ENCODE measurements around the gene SLC8A3. TPM values are rescaled to one million over a fixed set of nuclear protein-coding genes. Genes with fewer than 3 reads are reported as not detected.
"Not testable (repeated sequence)": the region's sequence is repeated elsewhere in the genome, so short reads cannot be mapped to it uniquely, and the experiment has no call there.

The SLC8A3 gene
- under 1 TPM; 0.15 to 0.21 (median 0.16) TPM for total RNA-seq

- H3K36me3 Mint-ChIP-seq (ENCODE audit: insufficient read depth), result no peaks in the 10 kb centered on the region
- ATAC-seq, result peak; percentile 42 to 49
- peak within 1 kb of the TSS; percentile 66 for H3K4me3 Mint-ChIP-seq
- H3K27me3 Mint-ChIP-seq (ENCODE audit: low read depth), result peaks cover 62% of the 10 kb centered on the region
- peaks cover 18% of the 10 kb centered on the region for H3K4me1 Mint-ChIP-seq (ENCODE audit: low read depth)
- no peak for DNase-seq
- no peaks in the 10 kb centered on the region for H3K9me3 Mint-ChIP-seq
These were observed at the start of gene SLC8A3 for GRCh38 chr14:70188659-70189455. Gene SLC8A3 (minus strand): TSS chr14:70188951. CDS start chr14:70168422, 20,529 bp downstream.

GRCh38 chr14:70237710-70238109 is 49.0 kb upstream of the SLC8A3 start:
- H3K4me3 Mint-ChIP-seq, result no peak overlapping the region
- peaks cover 31% of the 10 kb centered on the region for H3K27me3 Mint-ChIP-seq (ENCODE audit: low read depth)
- ATAC-seq, result no peak
- no peak for DNase-seq
- H3K36me3 Mint-ChIP-seq (ENCODE audit: insufficient read depth), result no peaks in the 10 kb centered on the region
- H3K9me3 Mint-ChIP-seq, result no peaks in the 10 kb centered on the region
- H3K4me1 Mint-ChIP-seq (ENCODE audit: low read depth), result no peaks in the 10 kb centered on the region

- Mint-ChIP-seq H3K36me3 (ENCODE audit: insufficient read depth) (no peaks in the 10 kb centered on the region), H3K9me3 (no peaks in the 10 kb centered on the region), H3K4me3 (no peak overlapping the region), H3K4me1 (ENCODE audit: low read depth) (no peaks in the 10 kb centered on the region), H3K27me3 (ENCODE audit: low read depth) (peaks cover 30% of the 10 kb centered on the region)
- ATAC-seq (peak in 1 of 2 donors; percentile 10), DNase-seq (no peak)
These were observed 45.6 kb upstream of the SLC8A3 start for GRCh38 chr14:70234066-70234950.

- peaks cover 26% of the 10 kb centered on the region for H3K27me3 Mint-ChIP-seq (ENCODE audit: low read depth)
- not testable (repeated sequence) for H3K36me3 Mint-ChIP-seq (ENCODE audit: insufficient read depth); ATAC-seq; DNase-seq; H3K4me3 Mint-ChIP-seq; H3K4me1 Mint-ChIP-seq (ENCODE audit: low read depth); H3K9me3 Mint-ChIP-seq
These were observed 43.2 kb upstream of the SLC8A3 start for GRCh38 chr14:70231756-70232544.

GRCh38 chr14:70229877-70230640 is 41.3 kb upstream of the SLC8A3 start:
- not testable (repeated sequence) for H3K36me3 Mint-ChIP-seq (ENCODE audit: insufficient read depth); H3K9me3 Mint-ChIP-seq; H3K4me1 Mint-ChIP-seq (ENCODE audit: low read depth); ATAC-seq; H3K4me3 Mint-ChIP-seq; DNase-seq
- H3K27me3 Mint-ChIP-seq (ENCODE audit: low read depth), result peaks cover 28% of the 10 kb centered on the region

GRCh38 chr14:70213721-70214282 is 25.1 kb upstream of the SLC8A3 start:
- Mint-ChIP-seq H3K4me3 (no peak overlapping the region), H3K36me3 (ENCODE audit: insufficient read depth) (no peaks in the 10 kb centered on the region), H3K27me3 (ENCODE audit: low read depth) (peaks cover 16% of the 10 kb centered on the region), H3K4me1 (ENCODE audit: low read depth) (no peaks in the 10 kb centered on the region), H3K9me3 (no peaks in the 10 kb centered on the region)
- no peak for DNase-seq
- ATAC-seq, result no peak

- no peaks in the 10 kb centered on the region for H3K4me1 Mint-ChIP-seq (ENCODE audit: low read depth)
- no peak for DNase-seq
- no peak overlapping the region for H3K4me3 Mint-ChIP-seq
- H3K27me3 Mint-ChIP-seq (ENCODE audit: low read depth), result peaks cover 15% of the 10 kb centered on the region
- H3K9me3 Mint-ChIP-seq, result no peaks in the 10 kb centered on the region
- no peaks in the 10 kb centered on the region for H3K36me3 Mint-ChIP-seq (ENCODE audit: insufficient read depth)
- ATAC-seq, result no peak
These were observed 24.0 kb upstream of the SLC8A3 start for GRCh38 chr14:70212752-70213151.

GRCh38 chr14:70208380-70208779 is 19.6 kb upstream of the SLC8A3 start:
- ATAC-seq (no peak), DNase-seq (no peak)
- H3K4me1 Mint-ChIP-seq (ENCODE audit: low read depth), result no peaks in the 10 kb centered on the region
- no peak overlapping the region for H3K4me3 Mint-ChIP-seq
- peaks cover 25% of the 10 kb centered on the region for H3K27me3 Mint-ChIP-seq (ENCODE audit: low read depth)
- no peaks in the 10 kb centered on the region for H3K36me3 Mint-ChIP-seq (ENCODE audit: insufficient read depth)
- no peaks in the 10 kb centered on the region for H3K9me3 Mint-ChIP-seq

- ATAC-seq (no peak), DNase-seq (no peak)
- Mint-ChIP-seq H3K4me3 (no peak overlapping the region), H3K36me3 (ENCODE audit: insufficient read depth) (no peaks in the 10 kb centered on the region), H3K9me3 (no peaks in the 10 kb centered on the region), H3K4me1 (ENCODE audit: low read depth) (no peaks in the 10 kb centered on the region), H3K27me3 (ENCODE audit: low read depth) (peaks cover 37% of the 10 kb centered on the region)
These were observed 14.9 kb upstream of the SLC8A3 start for GRCh38 chr14:70203686-70204085.

GRCh38 chr14:70201994-70202393 is 13.2 kb upstream of the SLC8A3 start:
- Mint-ChIP-seq H3K4me1 (ENCODE audit: low read depth) (no peaks in the 10 kb centered on the region), H3K36me3 (ENCODE audit: insufficient read depth) (no peaks in the 10 kb centered on the region), H3K9me3 (no peaks in the 10 kb centered on the region), H3K27me3 (ENCODE audit: low read depth) (peaks cover 44% of the 10 kb centered on the region), H3K4me3 (no peak overlapping the region)
- ATAC-seq (no peak), DNase-seq (no peak)

- peaks cover 65% of the 10 kb centered on the region for H3K27me3 Mint-ChIP-seq (ENCODE audit: low read depth)
- no peaks in the 10 kb centered on the region for H3K36me3 Mint-ChIP-seq (ENCODE audit: insufficient read depth)
These were observed 4.6 kb upstream of the SLC8A3 start for GRCh38 chr14:70193396-70193795.

GRCh38 chr14:70192915-70193314 is 4.2 kb upstream of the SLC8A3 start:
- ATAC-seq, result no peak
- Mint-ChIP-seq H3K36me3 (ENCODE audit: insufficient read depth) (no peaks in the 10 kb centered on the region), H3K4me1 (ENCODE audit: low read depth) (peaks cover 8% of the 10 kb centered on the region), H3K4me3 (no peak overlapping the region), H3K9me3 (no peaks in the 10 kb centered on the region), H3K27me3 (ENCODE audit: low read depth) (peaks cover 66% of the 10 kb centered on the region)
- no peak for DNase-seq

More at GRCh38 chr14:70193396-70193795, 4.6 kb upstream of the SLC8A3 start:
- DNase-seq (no peak), ATAC-seq (no peak)
- Mint-ChIP-seq H3K9me3 (no peaks in the 10 kb centered on the region), H3K4me3 (no peak overlapping the region), H3K4me1 (ENCODE audit: low read depth) (peaks cover 6% of the 10 kb centered on the region)

GRCh38 chr14:70190156-70190555 is 1.4 kb upstream of the SLC8A3 start:
- ATAC-seq (no peak), DNase-seq (no peak)
- Mint-ChIP-seq H3K36me3 (ENCODE audit: insufficient read depth) (no peaks in the 10 kb centered on the region), H3K27me3 (ENCODE audit: low read depth) (peaks cover 68% of the 10 kb centered on the region), H3K9me3 (no peaks in the 10 kb centered on the region), H3K4me1 (ENCODE audit: low read depth) (peaks cover 18% of the 10 kb centered on the region), H3K4me3 (no peak overlapping the region)
